Ishikawa (cell line): ENCODE data around the gene CNOT1.

ENCODE experiments used
- CEBPB ChIP-seq: IDR thresholded peaks from 2 replicates; pipeline ENCODE4 v1.6.1; 2012
- CREB1 ChIP-seq: IDR thresholded peaks from 2 replicates; pipeline ENCODE4 v1.6.1; 2012; ENCODE audit warnings: low read depth
- EGR1 ChIP-seq: IDR thresholded peaks from 2 replicates; pipeline ENCODE4 v1.6.1; 2012
- EP300 ChIP-seq: IDR thresholded peaks from 2 replicates; pipeline ENCODE4 v1.6.1; 2012; ENCODE audit warnings: borderline replicate concordance
- FOXM1 ChIP-seq: IDR thresholded peaks from 2 replicates; pipeline ENCODE4 v1.6.1; 2012; ENCODE audit warnings: low read depth, borderline replicate concordance
- MAX ChIP-seq: IDR thresholded peaks from 2 replicates; pipeline ENCODE4 v1.6.1; 2012
- NFIC ChIP-seq: IDR thresholded peaks from 2 replicates; pipeline ENCODE4 v1.6.1; 2012
- RAD21 ChIP-seq: IDR thresholded peaks from 2 replicates; pipeline ENCODE4 v1.6.1; 2012; ENCODE audit warnings: low read depth
- REST ChIP-seq: IDR thresholded peaks from 2 replicates; pipeline ENCODE4 v1.6.1; 2012; ENCODE audit warnings: low read depth, mild to moderate bottlenecking
- TAF1 ChIP-seq: IDR thresholded peaks from 2 replicates; pipeline ENCODE4 v1.6.1; 2012; ENCODE audit warnings: low read depth, mild to moderate bottlenecking
- TCF12 ChIP-seq: IDR thresholded peaks from 2 replicates; pipeline ENCODE4 v1.6.1; 2012; ENCODE audit warnings: low read depth
- TEAD4 ChIP-seq: IDR thresholded peaks from 2 replicates; pipeline ENCODE4 v1.6.1; 2012
- USF1 ChIP-seq: IDR thresholded peaks from 2 replicates; pipeline ENCODE4 v1.6.1; 2012
- YY1 ChIP-seq: IDR thresholded peaks from 2 replicates; pipeline ENCODE4 v1.6.1; 2012; ENCODE audit warnings: low read depth
- ZBTB7A ChIP-seq: IDR thresholded peaks from 2 replicates; pipeline ENCODE4 v1.6.1; 2012; ENCODE audit warnings: low read depth

Gene CNOT1

GRCh38 chr16:58507963-58508670 is 121.5 kb downstream of the CNOT1 start:
- no peak for TF ChIP-seq MAX
- no peak for TF ChIP-seq TAF1
- TF ChIP-seq YY1, result no peak
- no peak for TF ChIP-seq REST
- no peak for TF ChIP-seq NFIC
- TF ChIP-seq USF1, result no peak
- no peak for TF ChIP-seq CEBPB
- TF ChIP-seq FOXM1, result no peak
- TF ChIP-seq RAD21, result no peak

GRCh38 chr16:58507195-58507962 is 122.2 kb downstream of the CNOT1 start:
- TF ChIP-seq TAF1 (no peak), TCF12 (no peak), CREB1 (no peak), TEAD4 (no peak), YY1 (no peak), EP300 (no peak), REST (no peak), CEBPB (no peak), RAD21 (no peak), MAX (no peak), ZBTB7A (no peak), USF1 (no peak), EGR1 (no peak), FOXM1 (no peak), NFIC (no peak)

- no peak for TF ChIP-seq REST
- no peak for TF ChIP-seq CEBPB
- no peak for TF ChIP-seq TEAD4
These were observed 123.1 kb downstream of the CNOT1 start for GRCh38 chr16:58506241-58507194.
